ENCODE measurements around the gene CHCT1.
A peak's percentile ranks its signal among the peaks of the same experiment; 100 is the strongest.

GRCh38 chr17:60435244-60436167, 13.2 kb downstream of the CHCT1 start:
- TF ChIP-seq CTCF (conservative IDR thresholded peaks at IDR 0.05; ENCODE audit: low read depth, low read length) (peak; percentile 98), EZH2phosphoT487 (IDR thresholded peaks at IDR 0.05; ENCODE audit: borderline replicate concordance, low read length) (no peak)

All from PC-3 (cell line).